ENCODE measurements around the gene SLC35B2.

DNA sequence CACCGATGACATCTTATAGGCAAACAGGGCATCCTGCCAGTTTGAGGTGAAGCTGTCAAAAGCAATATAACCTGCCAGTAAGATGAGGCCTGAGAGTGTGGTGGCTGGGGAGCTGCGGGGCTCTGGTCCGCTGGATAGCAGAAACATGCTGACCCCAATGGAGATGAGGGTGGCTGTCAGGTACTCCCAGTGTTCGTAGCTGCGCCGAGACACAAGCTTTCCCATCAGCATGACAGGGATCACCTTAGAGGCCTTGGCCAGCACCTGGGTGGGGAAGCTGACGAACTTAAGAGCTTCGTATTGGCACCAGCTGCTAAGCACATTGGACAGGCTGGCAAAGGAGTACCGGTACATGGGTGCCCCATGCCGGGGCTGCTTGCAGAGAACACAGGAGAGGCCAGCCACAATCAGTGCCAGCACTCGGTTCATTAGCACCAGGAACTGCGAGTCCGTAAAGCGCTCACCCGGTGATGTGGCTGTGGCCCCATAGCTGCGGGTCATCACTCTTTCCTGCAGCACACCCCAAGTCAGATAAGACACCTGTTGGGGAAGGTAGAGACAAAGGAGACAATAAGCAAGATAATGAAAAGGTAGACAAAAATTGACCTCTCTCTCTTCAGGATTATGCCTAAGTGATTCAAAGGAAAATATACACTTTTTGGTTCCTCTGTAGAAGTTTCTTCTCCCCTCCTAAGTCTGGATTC, 2.1 kb downstream of the SLC35B2 start:
- TF ChIP-seq, protein P1, sequence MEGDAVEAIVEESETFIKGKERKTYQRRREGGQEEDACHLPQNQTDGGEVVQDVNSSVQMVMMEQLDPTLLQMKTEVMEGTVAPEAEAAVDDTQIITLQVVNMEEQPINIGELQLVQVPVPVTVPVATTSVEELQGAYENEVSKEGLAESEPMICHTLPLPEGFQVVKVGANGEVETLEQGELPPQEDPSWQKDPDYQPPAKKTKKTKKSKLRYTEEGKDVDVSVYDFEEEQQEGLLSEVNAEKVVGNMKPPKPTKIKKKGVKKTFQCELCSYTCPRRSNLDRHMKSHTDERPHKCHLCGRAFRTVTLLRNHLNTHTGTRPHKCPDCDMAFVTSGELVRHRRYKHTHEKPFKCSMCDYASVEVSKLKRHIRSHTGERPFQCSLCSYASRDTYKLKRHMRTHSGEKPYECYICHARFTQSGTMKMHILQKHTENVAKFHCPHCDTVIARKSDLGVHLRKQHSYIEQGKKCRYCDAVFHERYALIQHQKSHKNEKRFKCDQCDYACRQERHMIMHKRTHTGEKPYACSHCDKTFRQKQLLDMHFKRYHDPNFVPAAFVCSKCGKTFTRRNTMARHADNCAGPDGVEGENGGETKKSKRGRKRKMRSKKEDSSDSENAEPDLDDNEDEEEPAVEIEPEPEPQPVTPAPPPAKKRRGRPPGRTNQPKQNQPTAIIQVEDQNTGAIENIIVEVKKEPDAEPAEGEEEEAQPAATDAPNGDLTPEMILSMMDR (IDR thresholded peaks at IDR 0.05; ENCODE audit: poor library complexity), result no peak
- TF ChIP-seq EZH2 (IDR thresholded peaks at IDR 0.05; ENCODE audit: borderline replicate concordance), result no peak
